GM18517 (cell line): ENCODE measurements around the gene TNS4.

Source experiments
- ATAC-seq: cut with Tn5 transposase; IDR thresholded peaks from one replicate; pipeline ENCODE4 v1.9.1; 2021; ENCODE audit warnings: mild to moderate bottlenecking, moderate library complexity; ENCODE audit not compliant: unreplicated experiment

TNS4 gene

GRCh38 chr17:40518401-40519088 is 17.1 kb upstream of the TNS4 start:
- ATAC-seq = no peak

GRCh38 chr17:40517981-40518380 is 16.6 kb upstream of the TNS4 start:
- no peak for ATAC-seq

GRCh38 chr17:40517286-40517662 is 15.9 kb upstream of the TNS4 start:
- no peak for ATAC-seq

- no peak for ATAC-seq
Observed at GRCh38 chr17:40516581-40517285, 15.3 kb upstream of the TNS4 start.

- ATAC-seq = no peak
Observed at GRCh38 chr17:40515491-40516041, 14.1 kb upstream of the TNS4 start.

GRCh38 chr17:40515011-40515410 is 13.6 kb upstream of the TNS4 start:
- ATAC-seq = no peak

GRCh38 chr17:40514013-40514875 is 12.8 kb upstream of the TNS4 start:
- ATAC-seq = no peak

- ATAC-seq = no peak
Observed at GRCh38 chr17:40511667-40512220, 10.3 kb upstream of the TNS4 start.

GRCh38 chr17:40511136-40511535 is 9.7 kb upstream of the TNS4 start:
- no peak for ATAC-seq

- no peak for ATAC-seq
Observed at GRCh38 chr17:40510328-40510648, 8.9 kb upstream of the TNS4 start.

GRCh38 chr17:40509626-40510327 is 8.4 kb upstream of the TNS4 start:
- ATAC-seq = no peak

- ATAC-seq = no peak
Observed at GRCh38 chr17:40506786-40507185, 5.4 kb upstream of the TNS4 start.

- no peak for ATAC-seq
Observed at GRCh38 chr17:40503154-40503553, 1.7 kb upstream of the TNS4 start.

GRCh38 chr17:40502716-40503115 is 1.3 kb upstream of the TNS4 start:
- ATAC-seq = no peak

GRCh38 chr17:40500709-40501108 is 714 bp downstream of the TNS4 start:
- ATAC-seq = no peak

- ATAC-seq = no peak
Observed at GRCh38 chr17:40500190-40500589, 1.2 kb downstream of the TNS4 start.

- ATAC-seq = no peak
Observed at GRCh38 chr17:40499551-40500189, 1.8 kb downstream of the TNS4 start.

- ATAC-seq = no peak
Observed at GRCh38 chr17:40498281-40499084, 2.9 kb downstream of the TNS4 start.

GRCh38 chr17:40497695-40498094 is 3.7 kb downstream of the TNS4 start:
- ATAC-seq = no peak
